H9 (cell line): ENCODE data around the gene LHX4. TPM values are rescaled to one million over a fixed set of nuclear protein-coding genes. Genes with fewer than 3 reads are reported as not detected.

Experiments
- DNase-seq: peaks from one replicate; pipeline ENCODE4 v3.0.0-alpha.2; 2017
- H2AFZ ChIP-seq: one replicate; pipeline ENCODE4 v1.6.1; 2013; ENCODE audit warnings: mild to moderate bottlenecking, low read length, control low read depth, moderate library complexity
- H2AK5ac ChIP-seq: 2 replicates; pipeline ENCODE4 v1.6.1; 2013; ENCODE audit warnings: low read length, control low read depth, mixed read lengths; ENCODE audit not compliant: insufficient read length
- H2BK120ac ChIP-seq: one replicate; pipeline ENCODE4 v1.6.1; 2013; ENCODE audit warnings: low read depth, mild to moderate bottlenecking, low read length, control low read depth, inconsistent platforms; ENCODE audit not compliant: poor library complexity, severe bottlenecking
- H2BK12ac ChIP-seq: 2 replicates; pipeline ENCODE4 v1.6.1; 2013; ENCODE audit warnings: low read length, control low read depth, mixed read lengths, low read depth; ENCODE audit not compliant: insufficient read length
- H2BK15ac ChIP-seq: 2 replicates; pipeline ENCODE4 v1.6.1; 2013; ENCODE audit warnings: low read depth, low read length, control low read depth
- H2BK20ac ChIP-seq: one replicate; pipeline ENCODE4 v1.6.1; 2013; ENCODE audit warnings: low read depth, mild to moderate bottlenecking, low read length, control low read depth, inconsistent platforms; ENCODE audit not compliant: poor library complexity, severe bottlenecking
- H2BK5ac ChIP-seq: 2 replicates; pipeline ENCODE4 v1.6.1; 2013; ENCODE audit warnings: low read length, control low read depth, mixed read lengths; ENCODE audit not compliant: insufficient read length
- H3K14ac ChIP-seq: 2 replicates; pipeline ENCODE4 v1.6.1; 2013; ENCODE audit warnings: low read length, control low read depth; ENCODE audit not compliant: insufficient read depth
- H3K18ac ChIP-seq: 2 replicates; pipeline ENCODE4 v1.6.1; 2013; ENCODE audit warnings: low read depth, mild to moderate bottlenecking, mixed read lengths, low read length, control low read depth; ENCODE audit not compliant: insufficient read length
- H3K23ac ChIP-seq: 2 replicates; pipeline ENCODE4 v1.6.1; 2013; ENCODE audit warnings: low read length, control low read depth, mixed read lengths, low read depth; ENCODE audit not compliant: insufficient read length
- H3K23me2 ChIP-seq: 2 replicates; pipeline ENCODE4 v1.6.1; 2013; ENCODE audit warnings: low read depth, mild to moderate bottlenecking, mixed read lengths, low read length, control low read depth; ENCODE audit not compliant: insufficient read length, poor library complexity, severe bottlenecking
- H3K27ac ChIP-seq: 2 replicates; pipeline ENCODE4 v1.5.1; 2013; ENCODE audit warnings: low read length, control low read depth, mixed read lengths, low read depth; ENCODE audit not compliant: insufficient read length
- H3K27me3 ChIP-seq: 2 replicates; pipeline ENCODE4 v1.6.1; 2013; ENCODE audit warnings: low read length, control low read depth, inconsistent platforms; ENCODE audit not compliant: insufficient read depth
- H3K4ac ChIP-seq: 2 replicates; pipeline ENCODE4 v1.6.1; 2013; ENCODE audit warnings: low read depth, mild to moderate bottlenecking, control low read depth, inconsistent platforms, low read length, moderate library complexity
- H3K4me1 ChIP-seq: 2 replicates; pipeline ENCODE4 v1.6.1; 2013; ENCODE audit warnings: low read length, control low read depth, inconsistent platforms; ENCODE audit not compliant: insufficient read depth
- H3K4me2 ChIP-seq: 2 replicates; pipeline ENCODE4 v1.6.1; 2013; ENCODE audit warnings: low read length, control low read depth, mixed read lengths; ENCODE audit not compliant: insufficient read length, insufficient read depth
- H3K56ac ChIP-seq: 2 replicates; pipeline ENCODE4 v1.6.1; 2013; ENCODE audit warnings: low read depth, mild to moderate bottlenecking, mixed read lengths, low read length, control low read depth; ENCODE audit not compliant: insufficient read length
- H3K79me1 ChIP-seq: 2 replicates; pipeline ENCODE4 v1.6.1; 2013; ENCODE audit warnings: low read depth, mild to moderate bottlenecking, moderate library complexity, low read length, control low read depth, inconsistent platforms; ENCODE audit not compliant: insufficient read depth, poor library complexity, severe bottlenecking
- H3K79me2 ChIP-seq: 2 replicates; pipeline ENCODE4 v1.6.1; 2013; ENCODE audit warnings: low read length, control low read depth, inconsistent platforms; ENCODE audit not compliant: insufficient read depth
- H3K9ac ChIP-seq: 2 replicates; pipeline ENCODE4 v1.6.1; 2013; ENCODE audit warnings: low read length, control low read depth, mixed read lengths; ENCODE audit not compliant: insufficient read length; ENCODE audit errors: extremely low read depth
- H3K9me3 ChIP-seq: one replicate; pipeline ENCODE4 v1.6.1; 2013; ENCODE audit warnings: low read depth, low read length, inconsistent platforms; ENCODE audit not compliant: control insufficient read depth
- H3T11ph ChIP-seq: one replicate; pipeline ENCODE4 v1.6.1; 2013; ENCODE audit warnings: mild to moderate bottlenecking, low read length, control low read depth, inconsistent platforms
- H4K20me1 ChIP-seq: one replicate; pipeline ENCODE4 v1.6.1; 2013; ENCODE audit not compliant: control insufficient read depth, insufficient read length, insufficient read depth
- H4K5ac ChIP-seq: 2 replicates; pipeline ENCODE4 v1.6.1; 2013; ENCODE audit warnings: low read depth, mild to moderate bottlenecking, mixed read lengths, low read length, control low read depth; ENCODE audit not compliant: insufficient read length
- H4K8ac ChIP-seq: replicated peaks from 2 replicates; pipeline ENCODE4 v1.6.1; 2013; ENCODE audit warnings: low read length, control low read depth, mixed read lengths, low read depth; ENCODE audit not compliant: insufficient read length
- H4K91ac ChIP-seq: 2 replicates; pipeline ENCODE4 v1.6.1; 2013; ENCODE audit warnings: low read depth, mild to moderate bottlenecking, moderate library complexity, mixed read lengths, low read length, control low read depth; ENCODE audit not compliant: insufficient read length
- H3K27ac Mint-ChIP-seq, 3 experiments: 2 replicates in 2 of 3; 3 replicates in 1 of 3; pipeline ENCODE4 v1.8.0; 2020 to 2021; ENCODE audit warnings: mixed read lengths in 3 of 3, mild to moderate bottlenecking in 1 of 3, moderate library complexity in 1 of 3
- H3K27me3 Mint-ChIP-seq: 2 replicates; pipeline ENCODE4 v1.8.0; 2021; ENCODE audit warnings: low read depth, mild to moderate bottlenecking, moderate library complexity, mixed read lengths
- H3K36me3 Mint-ChIP-seq, 3 experiments: 2 replicates in 2 of 3; 3 replicates in 1 of 3; pipeline ENCODE4 v1.8.0; 2020 to 2021; ENCODE audit warnings: low read depth in 3 of 3, mixed read lengths in 3 of 3; ENCODE audit not compliant: insufficient read depth in 1 of 3
- H3K4me1 Mint-ChIP-seq, 2 experiments: 2 replicates each; pipeline ENCODE4 v1.8.0; 2020; ENCODE audit warnings: mixed read lengths in 2 of 2
- H3K4me3 Mint-ChIP-seq, 2 experiments: 2 replicates in 1 of 2; 3 replicates in 1 of 2; pipeline ENCODE4 v1.8.0; 2020 to 2021; ENCODE audit warnings: mild to moderate bottlenecking in 2 of 2, mixed read lengths in 2 of 2, moderate library complexity in 1 of 2
- H3K9me3 Mint-ChIP-seq, 2 experiments: 2 replicates in 1 of 2; 3 replicates in 1 of 2; pipeline ENCODE4 v1.8.0; 2020; ENCODE audit warnings: mild to moderate bottlenecking in 2 of 2, mixed read lengths in 2 of 2, moderate library complexity in 1 of 2
- WGBS: extraction: QIAGEN DNeasy Blood & Tissue Kit; methylation state at CpG from one replicate; pipeline ENCODE4 v1.1.7; 2013; ENCODE audit warnings: missing lambda C conversion rate, low lambda C conversion rate, mixed read lengths; ENCODE audit not compliant: insufficient read length; ENCODE audit errors: extremely low coverage; 5-methylcytosine and 5-hydroxymethylcytosine counted together
- total RNA-seq: library from RNA; stranded (reverse); gene quantifications from 2 replicates; pipeline ENCODE4 v1.2.1, GENCODE V29; 2021
- TF ChIP-seq, protein P1 (sequence below): fragments of 200-600 bp; sonication (generic); conservative IDR thresholded peaks from 3 replicates; pipeline ENCODE4 v1.8.0; 2021; ENCODE audit warnings: antibody characterized with exemption, mild to moderate bottlenecking

The LHX4 gene
- total RNA-seq, 1 experiment from 2014 or later, result 1.9 TPM

DNA sequence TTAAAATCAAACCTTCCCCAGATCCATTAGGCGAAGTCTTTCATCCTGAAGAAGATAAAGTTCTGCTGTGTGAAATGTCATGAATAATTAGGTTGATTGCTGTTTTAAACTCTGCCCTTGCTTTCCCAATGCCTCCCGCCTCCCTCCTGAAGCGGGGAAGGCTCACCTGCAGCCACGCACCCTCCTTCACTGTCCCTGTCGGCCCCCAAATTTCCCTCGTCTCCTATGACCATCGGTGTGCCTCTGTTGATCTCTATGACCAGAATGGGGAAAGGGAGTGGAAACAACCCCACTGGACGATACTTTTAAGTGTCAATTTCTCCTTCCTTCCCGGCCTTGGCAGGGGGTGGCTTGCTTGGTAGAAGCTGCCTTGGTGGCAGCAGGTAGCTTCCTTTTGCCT lies 35.1 kb downstream of the LHX4 start:
- Histone ChIP-seq H3K56ac (no peak overlapping the region), H3K4me1 (peaks cover 8% of the 10 kb centered on the region; the same call in 1 of the 2 replicates), H3K27me3 (no peaks in the 10 kb centered on the region; the same call in 1 of the 2 replicates), H3K79me2 (no peaks in the 10 kb centered on the region), H3K79me1 (no peaks in the 10 kb centered on the region), H3K4me2 (no peak overlapping the region), H3K14ac (no peak overlapping the region), H3K9ac (no peak overlapping the region), H3K9me3 (no peaks in the 10 kb centered on the region), H3T11ph (no peak overlapping the region), H4K5ac (no peak overlapping the region), H3K27ac (no peak overlapping the region), H2BK5ac (no peak overlapping the region), H2BK12ac (no peak overlapping the region), H2AFZ (no peak overlapping the region), H2BK20ac (no peak overlapping the region), H3K23me2 (no peaks in the 10 kb centered on the region), H2BK120ac (no peak overlapping the region), H2BK15ac (no peak overlapping the region), H4K91ac (no peak overlapping the region), H3K4ac (no peak overlapping the region), H3K18ac (no peak overlapping the region), H4K20me1 (no peaks in the 10 kb centered on the region), H3K23ac (no peak overlapping the region), H2AK5ac (no peak overlapping the region), H4K8ac (no peak overlapping the region)
- peak; percentile 8 for DNase-seq
- H3K27ac Mint-ChIP-seq, result peak overlapping the region in 2 of 3 experiments; percentile 6 to 73; a peak in 2 of 7 replicates
- no peak overlapping the region; a peak in 1 of 5 replicates for H3K4me3 Mint-ChIP-seq
- H3K9me3 Mint-ChIP-seq, result no peaks in the 10 kb centered on the region
- peaks cover 41 to 52% of the 10 kb centered on the region in 2 experiments for H3K4me1 Mint-ChIP-seq
- TF ChIP-seq, protein P1, sequence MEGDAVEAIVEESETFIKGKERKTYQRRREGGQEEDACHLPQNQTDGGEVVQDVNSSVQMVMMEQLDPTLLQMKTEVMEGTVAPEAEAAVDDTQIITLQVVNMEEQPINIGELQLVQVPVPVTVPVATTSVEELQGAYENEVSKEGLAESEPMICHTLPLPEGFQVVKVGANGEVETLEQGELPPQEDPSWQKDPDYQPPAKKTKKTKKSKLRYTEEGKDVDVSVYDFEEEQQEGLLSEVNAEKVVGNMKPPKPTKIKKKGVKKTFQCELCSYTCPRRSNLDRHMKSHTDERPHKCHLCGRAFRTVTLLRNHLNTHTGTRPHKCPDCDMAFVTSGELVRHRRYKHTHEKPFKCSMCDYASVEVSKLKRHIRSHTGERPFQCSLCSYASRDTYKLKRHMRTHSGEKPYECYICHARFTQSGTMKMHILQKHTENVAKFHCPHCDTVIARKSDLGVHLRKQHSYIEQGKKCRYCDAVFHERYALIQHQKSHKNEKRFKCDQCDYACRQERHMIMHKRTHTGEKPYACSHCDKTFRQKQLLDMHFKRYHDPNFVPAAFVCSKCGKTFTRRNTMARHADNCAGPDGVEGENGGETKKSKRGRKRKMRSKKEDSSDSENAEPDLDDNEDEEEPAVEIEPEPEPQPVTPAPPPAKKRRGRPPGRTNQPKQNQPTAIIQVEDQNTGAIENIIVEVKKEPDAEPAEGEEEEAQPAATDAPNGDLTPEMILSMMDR, result no peak
- no CpG with 5 or more reads among the region's 9 CpGs for WGBS
- H3K36me3 Mint-ChIP-seq, result no peaks in the 10 kb centered on the region; a peak in 2 of 7 replicates
- peaks cover 12% of the 10 kb centered on the region for H3K27me3 Mint-ChIP-seq
